OCI-LY1 (cell line): Measurements from ENCODE around the gene GSE1.

Source experiments
- H2AFZ ChIP-seq: fragments of 200-600 bp; sonication (generic), shearing (Covaris generic); 2 replicates; pipeline ENCODE4 v1.6.0; 2014; ENCODE audit warnings: antibody characterized with exemption, mild to moderate bottlenecking, low read length
- H3F3A ChIP-seq: fragments of 200-600 bp; sonication (generic), shearing (Covaris generic); 2 replicates; pipeline ENCODE4 v1.6.0; 2014; ENCODE audit warnings: mild to moderate bottlenecking, antibody characterized with exemption, low read length, moderate library complexity; ENCODE audit not compliant: insufficient read depth
- H3K27ac ChIP-seq: fragments of 200-600 bp; sonication (generic); 2 replicates; pipeline ENCODE4 v1.5.1; 2014; ENCODE audit warnings: low read length, mixed run types, mild to moderate bottlenecking, low read depth; ENCODE audit not compliant: poor library complexity, severe bottlenecking
- H3K27me3 ChIP-seq: fragments of 200-600 bp; sonication (generic); 2 replicates; pipeline ENCODE4 v1.6.0; 2014; ENCODE audit warnings: antibody characterized with exemption, mild to moderate bottlenecking, low read length, moderate library complexity; ENCODE audit not compliant: insufficient read depth
- H3K36me3 ChIP-seq: fragments of 200-600 bp; sonication (generic); 2 replicates; pipeline ENCODE4 v1.6.1; 2014; ENCODE audit warnings: mild to moderate bottlenecking, antibody characterized with exemption, low read length, moderate library complexity, mixed read lengths; ENCODE audit not compliant: insufficient read depth
- H3K4me1 ChIP-seq: fragments of 200-600 bp; sonication (generic); 2 replicates; pipeline ENCODE4 v1.5.1; 2014; ENCODE audit warnings: mild to moderate bottlenecking, low read length, moderate library complexity; ENCODE audit not compliant: insufficient read depth, severe bottlenecking
- H3K4me2 ChIP-seq: fragments of 200-600 bp; sonication (generic), shearing (Covaris generic); 2 replicates; pipeline ENCODE4 v1.6.1; 2014; ENCODE audit warnings: low read length
- H3K4me3 ChIP-seq: fragments of 200-600 bp; sonication (generic); 2 replicates; pipeline ENCODE4 v1.5.1; 2014; ENCODE audit warnings: low read length, low read depth, mild to moderate bottlenecking, mixed read lengths; ENCODE audit not compliant: poor library complexity, severe bottlenecking
- H3K79me2 ChIP-seq: fragments of 200-600 bp; shearing (Covaris generic); 2 replicates; pipeline ENCODE4 v1.6.1; 2016; ENCODE audit warnings: mixed run types, low read length, mixed read lengths; ENCODE audit not compliant: insufficient read depth
- H3K9ac ChIP-seq: fragments of 200-600 bp; sonication (generic), shearing (Covaris generic); 2 replicates; pipeline ENCODE4 v1.6.1; 2014; ENCODE audit warnings: mild to moderate bottlenecking, low read length, mixed read lengths
- H3K9me2 ChIP-seq: fragments of 200-600 bp; sonication (generic), shearing (Covaris generic); 2 replicates; pipeline ENCODE4 v1.6.1; 2014; ENCODE audit warnings: low read depth, mild to moderate bottlenecking, low read length, mixed read lengths
- H3K9me3 ChIP-seq: fragments of 200-600 bp; shearing (Covaris generic); 2 replicates; pipeline ENCODE4 v1.6.1; 2014; ENCODE audit warnings: low read length, mixed read lengths
- H4K20me1 ChIP-seq: fragments of 200-600 bp; sonication (generic), shearing (Covaris generic); 2 replicates; pipeline ENCODE4 v1.6.0; 2016; ENCODE audit warnings: mild to moderate bottlenecking, low read length; ENCODE audit not compliant: insufficient read depth
- EZH2 ChIP-seq: fragments of 200-600 bp; sonication (generic), shearing (Covaris generic); IDR thresholded peaks from 2 replicates; pipeline ENCODE4 v1.8.0; 2017; ENCODE audit warnings: borderline replicate concordance, mixed run types, mild to moderate bottlenecking, antibody characterized with exemption, low read length, moderate library complexity, mixed read lengths
- TF ChIP-seq, protein P1 (sequence below): fragments of 200-600 bp; sonication (generic), shearing (Covaris generic); IDR thresholded peaks from 2 replicates; pipeline ENCODE4 v1.5.1; 2017; ENCODE audit warnings: mild to moderate bottlenecking, antibody characterized with exemption, low read length, moderate library complexity, mixed read lengths

Gene GSE1

DNA sequence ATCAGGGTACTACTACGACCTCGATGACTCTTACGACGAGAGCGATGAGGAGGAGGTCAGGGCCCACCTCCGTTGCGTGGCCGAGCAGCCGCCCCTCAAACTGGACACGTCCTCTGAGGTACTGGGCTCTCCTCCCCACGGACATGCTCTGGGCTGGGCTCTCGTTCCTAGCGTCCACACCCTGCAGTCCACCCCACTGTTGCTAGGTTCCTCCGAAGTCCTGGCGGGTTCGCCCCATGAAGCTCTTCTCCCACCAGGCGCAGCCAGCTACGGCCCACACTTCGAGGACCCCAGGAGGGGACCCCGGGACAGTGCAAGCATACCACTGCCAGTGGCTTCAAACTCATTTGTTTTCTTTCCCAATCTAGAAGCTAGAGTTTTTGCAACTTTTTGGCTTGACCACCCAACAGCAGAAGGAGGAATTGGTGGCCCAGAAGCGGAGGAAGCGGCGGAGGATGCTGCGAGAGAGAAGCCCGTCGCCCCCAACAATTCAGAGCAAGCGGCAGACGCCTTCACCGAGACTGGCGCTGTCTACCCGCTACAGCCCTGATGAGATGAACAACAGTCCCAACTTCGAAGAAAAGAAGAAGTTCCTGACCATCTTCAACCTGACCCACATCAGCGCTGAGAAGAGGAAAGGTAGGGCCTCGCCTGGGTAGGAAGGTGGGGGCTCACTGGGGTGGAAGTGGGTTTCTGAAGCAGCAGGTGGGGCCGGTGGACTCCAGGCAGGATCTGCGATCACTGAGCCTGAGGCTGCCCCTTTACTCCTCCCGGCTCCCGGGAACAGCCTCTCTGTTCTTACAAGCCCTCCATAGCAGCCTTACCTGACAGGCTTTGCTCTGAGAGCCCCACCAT is 50.1 kb downstream of the GSE1 start:
- Histone ChIP-seq H3F3A (no peaks in the 10 kb centered on the region), H3K27ac (peak overlapping the region; percentile 36), H3K27me3 (no peaks in the 10 kb centered on the region), H3K9me2 (no peaks in the 10 kb centered on the region), H3K9me3 (no peaks in the 10 kb centered on the region), H3K4me1 (no peaks in the 10 kb centered on the region), H3K4me3 (no peak overlapping the region), H3K9ac (no peak overlapping the region), H2AFZ (no peak overlapping the region), H4K20me1 (no peaks in the 10 kb centered on the region), H3K4me2 (no peak overlapping the region), H3K79me2 (no peaks in the 10 kb centered on the region), H3K36me3 (peaks cover 95% of the 10 kb centered on the region)
- TF ChIP-seq, protein P1, sequence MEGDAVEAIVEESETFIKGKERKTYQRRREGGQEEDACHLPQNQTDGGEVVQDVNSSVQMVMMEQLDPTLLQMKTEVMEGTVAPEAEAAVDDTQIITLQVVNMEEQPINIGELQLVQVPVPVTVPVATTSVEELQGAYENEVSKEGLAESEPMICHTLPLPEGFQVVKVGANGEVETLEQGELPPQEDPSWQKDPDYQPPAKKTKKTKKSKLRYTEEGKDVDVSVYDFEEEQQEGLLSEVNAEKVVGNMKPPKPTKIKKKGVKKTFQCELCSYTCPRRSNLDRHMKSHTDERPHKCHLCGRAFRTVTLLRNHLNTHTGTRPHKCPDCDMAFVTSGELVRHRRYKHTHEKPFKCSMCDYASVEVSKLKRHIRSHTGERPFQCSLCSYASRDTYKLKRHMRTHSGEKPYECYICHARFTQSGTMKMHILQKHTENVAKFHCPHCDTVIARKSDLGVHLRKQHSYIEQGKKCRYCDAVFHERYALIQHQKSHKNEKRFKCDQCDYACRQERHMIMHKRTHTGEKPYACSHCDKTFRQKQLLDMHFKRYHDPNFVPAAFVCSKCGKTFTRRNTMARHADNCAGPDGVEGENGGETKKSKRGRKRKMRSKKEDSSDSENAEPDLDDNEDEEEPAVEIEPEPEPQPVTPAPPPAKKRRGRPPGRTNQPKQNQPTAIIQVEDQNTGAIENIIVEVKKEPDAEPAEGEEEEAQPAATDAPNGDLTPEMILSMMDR: no peak
- no peak for TF ChIP-seq EZH2

DNA sequence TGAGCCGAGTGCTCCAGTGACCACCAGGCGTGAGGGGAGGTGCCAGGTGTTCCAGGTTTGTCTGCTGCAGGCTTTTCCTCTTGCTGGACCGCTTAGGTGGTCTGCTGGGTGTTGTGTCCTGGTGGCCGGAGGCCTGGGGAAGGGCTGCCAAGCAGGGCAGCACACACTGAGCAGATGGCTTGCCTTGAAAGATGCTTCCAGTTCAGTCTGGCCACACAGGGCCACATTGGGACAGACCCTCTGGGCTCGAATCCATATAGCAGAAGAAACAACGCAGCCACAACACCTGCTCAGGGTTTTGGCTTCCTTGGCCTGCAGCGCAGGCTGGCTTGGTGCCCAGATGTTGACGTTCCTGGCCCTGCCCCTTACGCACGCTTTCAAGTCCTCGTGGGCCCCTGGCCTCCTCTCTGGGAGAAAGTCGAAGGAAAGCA is 50.8 kb downstream of the GSE1 start:
- Histone ChIP-seq H3K36me3 (peaks cover 95% of the 10 kb centered on the region), H3K4me1 (no peaks in the 10 kb centered on the region), H3K4me3 (no peak overlapping the region), H3K27ac (peak overlapping the region; percentile 36), H3K79me2 (no peaks in the 10 kb centered on the region), H4K20me1 (no peaks in the 10 kb centered on the region), H3F3A (no peaks in the 10 kb centered on the region), H3K4me2 (no peak overlapping the region), H3K9me2 (no peaks in the 10 kb centered on the region), H2AFZ (no peak overlapping the region), H3K9ac (no peak overlapping the region), H3K9me3 (no peaks in the 10 kb centered on the region), H3K27me3 (no peaks in the 10 kb centered on the region)
- TF ChIP-seq, protein P1: no peak
- TF ChIP-seq EZH2: no peak

DNA sequence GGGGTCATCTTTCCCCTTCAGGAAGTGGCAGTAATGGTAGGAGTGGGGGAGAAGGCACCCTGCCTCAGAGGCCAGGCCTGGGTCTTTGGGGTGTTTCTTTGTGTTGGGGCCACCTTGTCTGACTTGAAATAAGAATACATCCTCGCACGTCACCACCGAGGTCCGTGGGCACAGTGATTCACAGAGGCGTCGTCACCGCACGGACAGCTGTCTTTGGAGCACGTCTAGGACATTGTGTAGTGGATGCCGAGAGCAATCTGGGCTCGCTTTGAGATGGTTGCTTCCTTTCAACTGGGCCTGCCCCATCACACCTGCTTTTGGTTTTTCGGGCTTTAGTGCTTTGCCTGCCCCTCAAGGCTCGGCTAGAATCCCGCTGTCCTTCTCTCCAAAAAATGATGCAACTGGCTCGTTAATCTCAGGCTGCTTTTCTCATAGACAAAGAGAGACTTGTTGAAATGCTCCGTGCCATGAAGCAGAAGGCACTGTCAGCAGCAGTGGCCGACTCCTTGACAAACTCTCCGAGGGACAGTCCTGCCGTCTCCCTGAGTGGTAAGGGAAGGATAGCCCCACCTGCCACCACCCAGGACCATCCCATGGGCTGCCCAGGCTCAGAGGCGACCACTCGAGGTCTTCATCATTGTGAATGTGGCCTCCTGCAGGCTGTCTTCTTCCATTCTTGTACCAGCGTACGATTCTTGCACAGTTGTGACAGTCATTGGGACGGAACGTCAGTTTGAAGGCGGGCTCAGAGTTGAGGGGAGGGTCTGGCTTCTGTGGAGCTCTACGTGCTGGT is 51.7 kb downstream of the GSE1 start:
- no peak overlapping the region for H3K9ac ChIP-seq
- no peak for TF ChIP-seq EZH2
- TF ChIP-seq, protein P1: no peak
- no peak overlapping the region for H2AFZ ChIP-seq
- no peaks in the 10 kb centered on the region for H3F3A ChIP-seq
- H4K20me1 ChIP-seq: no peaks in the 10 kb centered on the region
- no peaks in the 10 kb centered on the region for H3K4me1 ChIP-seq
- H3K79me2 ChIP-seq: no peaks in the 10 kb centered on the region
- H3K27ac ChIP-seq: no peak overlapping the region
- H3K9me2 ChIP-seq: no peaks in the 10 kb centered on the region
- no peak overlapping the region for H3K4me3 ChIP-seq
- no peak overlapping the region for H3K4me2 ChIP-seq
- no peaks in the 10 kb centered on the region for H3K9me3 ChIP-seq
- no peaks in the 10 kb centered on the region for H3K27me3 ChIP-seq
- H3K36me3 ChIP-seq: peaks cover 95% of the 10 kb centered on the region
